H1 (cell line): ENCODE data around the gene WDFY1. TPM values are rescaled to one million over a fixed set of nuclear protein-coding genes. Genes with fewer than 3 reads are reported as not detected.

Experiments used
- JUN ChIP-seq: IDR thresholded peaks from 2 replicates; pipeline ENCODE4 v1.6.1; 2011; ENCODE audit warnings: low read depth, mild to moderate bottlenecking, improper control_type of control experiment, low read length
- KDM5A ChIP-seq: fragments of 200-600 bp; IDR thresholded peaks from 2 replicates; pipeline ENCODE4 v1.7.1; 2012; ENCODE audit warnings: mild to moderate bottlenecking, low read length, inconsistent platforms, mixed read lengths
- NRF1 ChIP-seq: IDR thresholded peaks from 2 replicates; pipeline ENCODE4 v1.6.1; 2011; ENCODE audit warnings: mild to moderate bottlenecking, low read depth, low read length, improper control_type of control experiment
- POLR2AphosphoS5 ChIP-seq: IDR thresholded peaks from 2 replicates; pipeline ENCODE4 v1.6.1; 2011; ENCODE audit warnings: low read depth, low read length
- SP4 ChIP-seq: IDR thresholded peaks from 2 replicates; pipeline ENCODE4 v1.6.1; 2012; ENCODE audit warnings: low read length, inconsistent platforms
- SUZ12 ChIP-seq: fragments of 200-600 bp; sonication (generic); IDR thresholded peaks from 2 replicates; pipeline ENCODE4 v1.6.1; 2012; ENCODE audit warnings: mild to moderate bottlenecking, inconsistent platforms, low read length, moderate library complexity, mixed read lengths
- TCF12 ChIP-seq: IDR thresholded peaks from 2 replicates; pipeline ENCODE4 v1.6.1; 2011; ENCODE audit warnings: low read depth, mild to moderate bottlenecking, low read length
- TEAD4 ChIP-seq: IDR thresholded peaks from 2 replicates; pipeline ENCODE4 v1.6.1; 2012; ENCODE audit warnings: low read depth, low read length, inconsistent platforms, mixed read lengths
- polyA plus RNA-seq, 7 experiments: library from polyadenylated mRNA; depleted of rRNA in 3 of 7; stranded (reverse) in 5 of 7; unstranded in 2 of 7; fragments of >200 nt in 5 of 7; fragments of 200-250 nt in 2 of 7; gene quantifications; 1 replicate in 5 of 7; 2 replicates in 1 of 7; 4 replicates in 1 of 7; pipeline versions ENCODE4 v1.2.1 to v1.2.3, GENCODE V29; 2011 to 2013; ENCODE audit warnings: missing spikeins in 2 of 7, mixed read lengths in 2 of 7
- total RNA-seq: library from RNA; stranded (reverse); fragmentation: NEBNext Ultra II Directional; extraction: Animal tissue kit (Norgen Biotek cat#: 25700); gene quantifications from 2 replicates; pipeline ENCODE4 v1.2.1, GENCODE V29; 2021
- TF ChIP-seq, protein P1 (sequence below): IDR thresholded peaks from 2 replicates; pipeline ENCODE4 v1.6.1; 2012; ENCODE audit warnings: inconsistent platforms

The WDFY1 gene
- total and polyA plus RNA-seq, 2 of the 8 experiments (the other 6 are each of a cell fraction or from before 2014, with no cell fraction given), result 68.4 to 94.7 TPM

DNA sequence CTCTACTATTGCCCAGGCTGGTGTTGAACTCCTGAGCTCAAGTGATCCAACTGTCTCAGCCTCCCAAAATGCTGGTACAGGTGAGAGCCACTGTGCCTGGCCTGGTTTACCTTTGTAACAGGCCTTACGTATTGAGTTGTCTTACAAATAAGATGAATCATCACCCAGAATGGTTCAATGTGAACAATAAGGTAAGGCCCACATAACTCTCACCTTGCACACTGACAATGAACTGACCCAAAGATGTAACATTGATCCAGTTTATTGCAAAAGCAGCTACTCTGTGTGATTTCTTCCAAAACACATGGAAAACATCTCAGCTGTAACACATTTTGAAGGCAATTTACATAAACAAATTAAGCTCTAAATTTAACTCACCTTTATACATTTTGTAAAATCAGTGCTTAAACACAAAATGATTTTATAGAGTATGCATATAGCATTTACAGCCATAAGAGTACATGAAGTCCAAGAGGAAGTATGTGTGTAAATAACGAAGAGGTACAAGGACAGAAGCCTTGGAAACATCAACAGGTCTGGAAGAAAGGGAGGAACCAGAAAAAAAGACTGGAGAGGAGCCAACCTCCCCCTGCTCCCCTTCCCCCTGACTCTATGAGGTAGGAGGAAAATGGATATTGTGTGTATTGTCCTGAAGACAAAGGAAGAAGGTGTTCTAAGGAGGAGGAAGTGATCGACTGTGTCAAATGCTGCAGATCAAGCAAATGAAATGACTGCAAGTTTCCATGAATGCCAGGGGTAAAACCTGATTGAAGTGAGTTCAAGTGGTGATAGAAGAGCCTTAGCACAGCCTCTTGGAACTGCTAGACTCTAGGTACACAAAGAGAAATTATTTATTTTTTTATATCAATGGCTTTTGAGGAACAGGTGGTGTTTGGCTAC, 5.6 kb upstream of the WDFY1 start (continued):
- TF ChIP-seq, protein P1, sequence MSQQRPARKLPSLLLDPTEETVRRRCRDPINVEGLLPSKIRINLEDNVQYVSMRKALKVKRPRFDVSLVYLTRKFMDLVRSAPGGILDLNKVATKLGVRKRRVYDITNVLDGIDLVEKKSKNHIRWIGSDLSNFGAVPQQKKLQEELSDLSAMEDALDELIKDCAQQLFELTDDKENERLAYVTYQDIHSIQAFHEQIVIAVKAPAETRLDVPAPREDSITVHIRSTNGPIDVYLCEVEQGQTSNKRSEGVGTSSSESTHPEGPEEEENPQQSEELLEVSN, result no peak
- TF ChIP-seq NRF1 (no peak), SP4 (no peak), TEAD4 (no peak), POLR2AphosphoS5 (no peak), SUZ12 (no peak), JUN (no peak), TCF12 (no peak), KDM5A (no peak)
